ENCODE measurements around the gene MAGI2. TPM values are rescaled to one million over a fixed set of nuclear protein-coding genes. Genes with fewer than 3 reads are reported as not detected.

The MAGI2 gene
- total RNA-seq, 1 experiment from 2014 or later, result 0.07 TPM

GRCh38 chr7:78499283-78499682, 954.2 kb downstream of the MAGI2 start:
- Mint-ChIP-seq H3K36me3 (ENCODE audit: insufficient read depth, unreplicated experiment) (no peaks in the 10 kb centered on the region), H3K27me3 (ENCODE audit: insufficient read depth, unreplicated experiment) (peaks cover 57% of the 10 kb centered on the region), H3K9me3 (ENCODE audit: unreplicated experiment) (no peaks in the 10 kb centered on the region), H3K4me3 (ENCODE audit: unreplicated experiment) (no peak overlapping the region), H3K27ac (ENCODE audit: low read depth, unreplicated experiment) (no peak overlapping the region), H3K4me1 (ENCODE audit: insufficient read depth, unreplicated experiment) (no peaks in the 10 kb centered on the region)
- no peak for DNase-seq (ENCODE audit: unreplicated experiment)
- ChIA-PET CTCF (no interaction called here), POLR2A (no interaction called here)
- BruUV-seq (replicated peaks), result no TSS peak
- intact Hi-C loops (cut with micrococcal nuclease), result no loop called here
- TF ChIP-seq, protein P1, sequence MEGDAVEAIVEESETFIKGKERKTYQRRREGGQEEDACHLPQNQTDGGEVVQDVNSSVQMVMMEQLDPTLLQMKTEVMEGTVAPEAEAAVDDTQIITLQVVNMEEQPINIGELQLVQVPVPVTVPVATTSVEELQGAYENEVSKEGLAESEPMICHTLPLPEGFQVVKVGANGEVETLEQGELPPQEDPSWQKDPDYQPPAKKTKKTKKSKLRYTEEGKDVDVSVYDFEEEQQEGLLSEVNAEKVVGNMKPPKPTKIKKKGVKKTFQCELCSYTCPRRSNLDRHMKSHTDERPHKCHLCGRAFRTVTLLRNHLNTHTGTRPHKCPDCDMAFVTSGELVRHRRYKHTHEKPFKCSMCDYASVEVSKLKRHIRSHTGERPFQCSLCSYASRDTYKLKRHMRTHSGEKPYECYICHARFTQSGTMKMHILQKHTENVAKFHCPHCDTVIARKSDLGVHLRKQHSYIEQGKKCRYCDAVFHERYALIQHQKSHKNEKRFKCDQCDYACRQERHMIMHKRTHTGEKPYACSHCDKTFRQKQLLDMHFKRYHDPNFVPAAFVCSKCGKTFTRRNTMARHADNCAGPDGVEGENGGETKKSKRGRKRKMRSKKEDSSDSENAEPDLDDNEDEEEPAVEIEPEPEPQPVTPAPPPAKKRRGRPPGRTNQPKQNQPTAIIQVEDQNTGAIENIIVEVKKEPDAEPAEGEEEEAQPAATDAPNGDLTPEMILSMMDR (IDR thresholded peaks at IDR 0.05; ENCODE audit: unreplicated experiment), result no peak

GRCh38 chr7:78497728-78498427, 955.6 kb downstream of the MAGI2 start:
- intact Hi-C loops (cut with micrococcal nuclease), result no loop called here
- TF ChIP-seq, protein P1 (IDR thresholded peaks at IDR 0.05; ENCODE audit: unreplicated experiment), result no peak
- Mint-ChIP-seq H3K9me3 (ENCODE audit: unreplicated experiment) (no peaks in the 10 kb centered on the region), H3K36me3 (ENCODE audit: insufficient read depth, unreplicated experiment) (no peaks in the 10 kb centered on the region), H3K4me1 (ENCODE audit: insufficient read depth, unreplicated experiment) (no peaks in the 10 kb centered on the region), H3K27me3 (ENCODE audit: insufficient read depth, unreplicated experiment) (peaks cover 66% of the 10 kb centered on the region), H3K27ac (ENCODE audit: low read depth, unreplicated experiment) (no peak overlapping the region), H3K4me3 (ENCODE audit: unreplicated experiment) (no peak overlapping the region)
- ChIA-PET POLR2A (no interaction called here), CTCF (no interaction called here)
- BruUV-seq (replicated peaks), result no TSS peak
- no peak for DNase-seq (ENCODE audit: unreplicated experiment)

- intact Hi-C loops (cut with micrococcal nuclease), result no loop called here
- CTCF ChIA-PET, result no interaction called here
- BruUV-seq (replicated peaks), result no TSS peak
- H3K27ac Mint-ChIP-seq (ENCODE audit: low read depth, unreplicated experiment), result no peak overlapping the region
- no peaks in the 10 kb centered on the region for H3K36me3 Mint-ChIP-seq (ENCODE audit: insufficient read depth, unreplicated experiment)
- no peaks in the 10 kb centered on the region for H3K9me3 Mint-ChIP-seq (ENCODE audit: unreplicated experiment)
- no peak overlapping the region for H3K4me3 Mint-ChIP-seq (ENCODE audit: unreplicated experiment)
- DNase-seq (ENCODE audit: unreplicated experiment), result no peak
- peaks cover 62% of the 10 kb centered on the region for H3K27me3 Mint-ChIP-seq (ENCODE audit: insufficient read depth, unreplicated experiment)
- TF ChIP-seq, protein P1 (IDR thresholded peaks at IDR 0.05; ENCODE audit: unreplicated experiment), result no peak
- POLR2A ChIA-PET, result no interaction called here
- H3K4me1 Mint-ChIP-seq (ENCODE audit: insufficient read depth, unreplicated experiment), result no peaks in the 10 kb centered on the region
Observed at GRCh38 chr7:78496096-78496630, 957.3 kb downstream of the MAGI2 start.

DNA sequence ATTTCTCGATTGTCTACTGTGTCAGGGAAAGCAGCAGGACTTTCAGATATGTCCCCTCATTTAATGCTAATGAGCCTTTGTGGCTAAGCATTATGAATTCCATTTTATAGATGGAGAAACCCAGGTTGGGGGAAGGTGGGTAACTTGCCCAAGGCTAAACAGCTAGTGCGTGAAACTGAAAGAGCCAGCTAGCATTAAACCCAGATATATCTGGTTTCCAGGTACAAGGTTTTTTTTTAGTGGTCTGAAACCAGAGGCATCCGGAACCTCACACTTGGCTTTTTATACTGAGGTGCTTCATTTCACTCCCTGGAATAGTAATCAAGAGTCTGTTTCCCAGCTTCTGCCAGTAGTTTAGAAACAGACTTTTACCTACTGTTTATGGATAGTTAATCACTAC, 960.1 kb downstream of the MAGI2 start:
- Mint-ChIP-seq H3K4me3 (ENCODE audit: unreplicated experiment) (no peak overlapping the region), H3K36me3 (ENCODE audit: insufficient read depth, unreplicated experiment) (no peaks in the 10 kb centered on the region), H3K9me3 (ENCODE audit: unreplicated experiment) (no peaks in the 10 kb centered on the region), H3K27ac (ENCODE audit: low read depth, unreplicated experiment) (no peak overlapping the region), H3K4me1 (ENCODE audit: insufficient read depth, unreplicated experiment) (no peaks in the 10 kb centered on the region), H3K27me3 (ENCODE audit: insufficient read depth, unreplicated experiment) (peaks cover 68% of the 10 kb centered on the region)
- no peak for DNase-seq (ENCODE audit: unreplicated experiment)
- no TSS peak for BruUV-seq (replicated peaks)
- CTCF ChIA-PET, result interaction anchor here (1.1 kb wide), 1 partner anchor 17 kb away, joined by 6 read pairs; no protein-coding TSS in a partner anchor
- TF ChIP-seq, protein P1 (IDR thresholded peaks at IDR 0.05; ENCODE audit: unreplicated experiment), result no peak
- intact Hi-C loops (cut with micrococcal nuclease), result no loop called here
- POLR2A ChIA-PET, result no interaction called here

Data from MCF 10A (cell line).